ENCODE results near the gene SLC35G4.

DNA sequence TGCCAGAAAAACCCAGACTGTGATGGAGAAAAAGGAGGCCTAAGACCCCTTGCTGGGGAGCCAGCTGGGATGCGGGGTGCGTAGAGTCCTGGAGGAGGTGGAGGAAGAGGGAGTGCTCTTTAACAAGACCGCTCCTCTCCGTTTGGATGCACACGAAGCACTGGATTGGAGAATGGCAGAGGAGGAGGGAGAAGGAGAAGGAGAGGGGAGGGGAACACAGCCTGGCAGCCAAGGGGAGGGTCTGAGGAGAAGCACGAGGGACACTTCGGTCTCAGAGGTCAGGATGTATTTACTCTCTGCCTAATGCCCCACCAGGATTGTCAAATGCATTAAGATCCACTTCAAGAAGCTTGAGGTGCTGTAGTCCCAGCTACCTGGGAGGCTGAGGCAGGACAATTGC is 42.0 kb upstream of the SLC35G4 start:
- TF ChIP-seq CTCF (IDR thresholded peaks at IDR 0.05) (no peak), EZH2 (IDR thresholded peaks at IDR 0.05; ENCODE audit: borderline replicate concordance, insufficient read depth, low read depth, low read length, poor library complexity, severe bottlenecking) (no peak)

Data from B cell (primary cell).